ENCODE data around the gene GABRB1. TPM values are rescaled to one million over a fixed set of nuclear protein-coding genes. Genes with fewer than 3 reads are reported as not detected.

Gene GABRB1
- total and polyA plus RNA-seq, 2 of the 8 experiments (the other 6 are each of a cell fraction or from before 2014, with no cell fraction given), result 0.22 to 0.38 TPM

DNA sequence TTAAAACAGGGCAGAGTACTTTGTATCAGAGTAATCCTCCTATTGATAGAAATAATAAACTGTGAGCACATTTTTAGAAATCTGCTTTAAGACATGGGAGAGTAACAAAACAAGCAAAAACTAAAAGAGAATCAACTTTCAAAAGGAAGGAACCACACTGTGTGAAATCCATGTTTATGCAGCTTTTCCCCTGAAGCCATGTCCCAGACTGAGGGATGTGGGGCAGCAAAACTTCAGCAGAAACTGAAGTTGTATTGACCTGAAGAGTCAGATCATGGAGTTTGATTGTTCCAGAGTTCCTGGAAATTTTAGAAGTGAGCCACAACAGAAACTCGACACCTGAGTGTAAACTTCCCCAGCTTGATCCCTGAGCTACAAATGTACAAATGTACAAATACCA lies 378.9 kb downstream of the GABRB1 start:
- Histone ChIP-seq H3K23ac (ENCODE audit: insufficient read length) (no peak overlapping the region), H3K4me3 (ENCODE audit: extremely low read depth in 1 of 4, insufficient read depth in 2 of 4, low read depth in 3 of 4, low read length in 4 of 4) (no peak overlapping the region), H2BK20ac (ENCODE audit: low read length) (no peak overlapping the region), H3K27me3 (replicated peaks in 1 of 4; ENCODE audit: control insufficient read depth in 3 of 4, extremely low read depth in 1 of 4, insufficient read depth in 3 of 4, low read length in 3 of 4) (no peaks in the 10 kb centered on the region), H2BK5ac (ENCODE audit: low read depth, low read length) (no peak overlapping the region), H4K91ac (replicated peaks; ENCODE audit: insufficient read length, low read length) (no peak overlapping the region), H3K79me2 (ENCODE audit: control insufficient read depth in 1 of 2, insufficient read depth in 2 of 2, low read length in 2 of 2) (no peaks in the 10 kb centered on the region), H3K79me1 (ENCODE audit: low read depth, low read length) (no peaks in the 10 kb centered on the region), H2BK15ac (ENCODE audit: low read length) (no peak overlapping the region), H3K56ac (replicated peaks; ENCODE audit: insufficient read length, low read depth, low read length) (no peak overlapping the region), H4K20me1 (replicated peaks in 1 of 2; ENCODE audit: control insufficient read depth in 1 of 2, insufficient read depth in 2 of 2, low read length in 2 of 2) (no peaks in the 10 kb centered on the region), H3K14ac (ENCODE audit: insufficient read length) (no peak overlapping the region), H3K9me3 (ENCODE audit: insufficient read depth in 2 of 2, low read depth in 1 of 2, low read length in 1 of 2) (no peaks in the 10 kb centered on the region), H3K9ac (replicated peaks in 1 of 4; ENCODE audit: extremely low read depth in 1 of 4, low read depth in 3 of 4, low read length in 3 of 4) (no peak overlapping the region), H3K18ac (ENCODE audit: extremely low read depth, low read length) (no peak overlapping the region), H4K8ac (ENCODE audit: extremely low read depth, insufficient read depth, low read length) (no peak overlapping the region), H3K36me3 (ENCODE audit: control insufficient read depth in 2 of 4, insufficient read depth in 4 of 4, low read length in 3 of 4) (no peaks in the 10 kb centered on the region), H3K4me2 (ENCODE audit: insufficient read depth in 1 of 2, low read depth in 2 of 2, low read length in 2 of 2) (no peak overlapping the region), H3K4ac (replicated peaks; ENCODE audit: insufficient read length, low read depth, low read length) (no peak overlapping the region), H2BK12ac (ENCODE audit: low read depth, low read length) (no peak overlapping the region), H2AK5ac (ENCODE audit: low read depth, low read length) (no peak overlapping the region), H2AFZ (ENCODE audit: low read length) (peak overlapping the region; percentile 79; the same call in 1 of the 2 replicates), H2BK120ac (replicated peaks; ENCODE audit: low read depth, low read length) (no peak overlapping the region), H3K4me1 (replicated peaks in 1 of 4; ENCODE audit: control insufficient read depth in 3 of 4, insufficient read depth in 4 of 4, low read length in 3 of 4) (peaks cover 0 to 4% (median 1%) of the 10 kb centered on the region in 4 experiments; a peak in 2 of 7 replicates), H3K23me2 (ENCODE audit: low read depth, low read length) (no peaks in the 10 kb centered on the region), H4K5ac (ENCODE audit: insufficient read length, low read depth, low read length) (no peak overlapping the region), H3K27ac (ENCODE audit: low read depth, low read length) (no peak overlapping the region)
- FAIRE-seq, result no peak
- ChIA-PET POLR2A (ENCODE audit: partially characterized antibody) (no interaction called here), CTCF (ENCODE audit: partially characterized antibody) (no interaction called here)
- 80% methylated on average over 1 of the region's 1 CpG; no CpG with 5 or more reads in 1 of the 2 experiments for WGBS, 2 experiments (ENCODE audit: extremely low coverage in 1 of 2, insufficient coverage in 1 of 2, insufficient read length in 1 of 2, insufficient replicate concordance in 2 of 2, low coverage in 1 of 2, low lambda C conversion rate in 2 of 2, missing lambda C conversion rate in 1 of 2)
- no peak for DNase-seq (ENCODE audit: low read depth in 1 of 2, low spot score in 2 of 2)
- TF ChIP-seq SP2 (IDR thresholded peaks at IDR 0.05; ENCODE audit: low read length) (no peak), POLR2AphosphoS5 (IDR thresholded peaks at IDR 0.05; ENCODE audit: low read depth, low read length) (no peak), YY1 (IDR thresholded peaks at IDR 0.05; ENCODE audit: low read depth, low read length) (no peak), HDAC2 (IDR thresholded peaks at IDR 0.05; ENCODE audit: borderline replicate concordance in 1 of 2, low read depth in 2 of 2, low read length in 2 of 2) (no peak), TBP (IDR thresholded peaks at IDR 0.05; ENCODE audit: low read depth, low read length) (no peak), CBX5 (IDR thresholded peaks at IDR 0.05; ENCODE audit: low read depth, low read length) (no peak), CHD1 (IDR thresholded peaks at IDR 0.05; ENCODE audit: low read depth, low read length) (no peak), RAD21 (IDR thresholded peaks at IDR 0.05 in 1 of 2, conservative IDR thresholded peaks at IDR 0.05 in 1 of 2; ENCODE audit: low read depth in 2 of 2, low read length in 2 of 2) (no peak), MAFK (IDR thresholded peaks at IDR 0.05; ENCODE audit: low read depth, low read length) (no peak), GABPA (IDR thresholded peaks at IDR 0.05; ENCODE audit: borderline replicate concordance, insufficient read depth, low read length) (no peak), TCF12 (IDR thresholded peaks at IDR 0.05; ENCODE audit: low read depth, low read length) (no peak)
- TF ChIP-seq, protein P1, sequence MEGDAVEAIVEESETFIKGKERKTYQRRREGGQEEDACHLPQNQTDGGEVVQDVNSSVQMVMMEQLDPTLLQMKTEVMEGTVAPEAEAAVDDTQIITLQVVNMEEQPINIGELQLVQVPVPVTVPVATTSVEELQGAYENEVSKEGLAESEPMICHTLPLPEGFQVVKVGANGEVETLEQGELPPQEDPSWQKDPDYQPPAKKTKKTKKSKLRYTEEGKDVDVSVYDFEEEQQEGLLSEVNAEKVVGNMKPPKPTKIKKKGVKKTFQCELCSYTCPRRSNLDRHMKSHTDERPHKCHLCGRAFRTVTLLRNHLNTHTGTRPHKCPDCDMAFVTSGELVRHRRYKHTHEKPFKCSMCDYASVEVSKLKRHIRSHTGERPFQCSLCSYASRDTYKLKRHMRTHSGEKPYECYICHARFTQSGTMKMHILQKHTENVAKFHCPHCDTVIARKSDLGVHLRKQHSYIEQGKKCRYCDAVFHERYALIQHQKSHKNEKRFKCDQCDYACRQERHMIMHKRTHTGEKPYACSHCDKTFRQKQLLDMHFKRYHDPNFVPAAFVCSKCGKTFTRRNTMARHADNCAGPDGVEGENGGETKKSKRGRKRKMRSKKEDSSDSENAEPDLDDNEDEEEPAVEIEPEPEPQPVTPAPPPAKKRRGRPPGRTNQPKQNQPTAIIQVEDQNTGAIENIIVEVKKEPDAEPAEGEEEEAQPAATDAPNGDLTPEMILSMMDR (IDR thresholded peaks at IDR 0.05; ENCODE audit: control extremely low read depth in 1 of 3, insufficient read depth in 1 of 3, low read depth in 1 of 3, low read length in 3 of 3), result no peak

Data from H1 (cell line).